Left lobe of liver (tissue), 2 donors: ENCODE data around the gene CTNNA2. TPM values are rescaled to one million over a fixed set of nuclear protein-coding genes. Genes with fewer than 3 reads are reported as not detected.

ENCODE experiments used
- ATAC-seq: fragments of 200-7000 bp; cut with Tn5 transposase; one replicate; pipeline ENCODE4 v1.9.1; 2020; ENCODE audit warnings: mild to moderate bottlenecking, moderate library complexity
- DNase-seq: peaks from one replicate; pipeline ENCODE4 v3.0.0-alpha.2; 2020; ENCODE audit warnings: low spot score
- total RNA-seq: library from RNA; stranded (reverse); gene quantifications from one replicate; pipeline ENCODE4 v1.2.1, GENCODE V29; 2021
- donor health status: DM: no; HTN: no; CAD: no; lungs with moderate emphysema.
- donor health status: DM: no; HTN: yes; CAD: no.

The CTNNA2 gene
- total RNA-seq, 1 donor from 2014 or later, result not detected

DNA sequence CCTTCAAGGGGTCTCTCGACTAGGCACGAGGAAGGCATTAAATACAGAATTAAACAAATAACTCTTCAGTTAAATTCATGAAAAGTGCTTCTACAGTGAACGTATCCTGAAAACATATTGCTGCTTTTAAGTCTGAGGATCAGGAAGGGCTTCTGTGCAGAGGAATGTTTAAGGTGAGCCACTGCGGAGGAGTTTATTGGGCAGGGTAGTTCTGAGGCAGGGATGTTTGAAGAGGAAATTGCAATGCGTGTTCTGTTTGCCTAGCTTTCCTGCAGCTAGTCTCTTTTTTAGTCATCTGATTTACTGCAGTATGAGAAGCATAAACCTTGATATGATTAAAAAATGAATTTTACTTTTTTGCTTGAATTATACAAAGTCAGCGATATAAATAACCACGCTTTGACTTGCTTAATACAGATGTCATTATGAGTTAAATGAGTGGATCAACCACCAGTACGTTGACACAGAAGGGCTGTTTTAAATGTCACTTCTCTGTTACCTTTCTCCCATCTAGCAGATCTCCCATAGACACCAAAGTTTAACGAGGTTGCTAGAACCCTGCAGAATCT is 98.7 kb downstream of the CTNNA2 start:
- DNase-seq (no peak), ATAC-seq (no peak)

DNA sequence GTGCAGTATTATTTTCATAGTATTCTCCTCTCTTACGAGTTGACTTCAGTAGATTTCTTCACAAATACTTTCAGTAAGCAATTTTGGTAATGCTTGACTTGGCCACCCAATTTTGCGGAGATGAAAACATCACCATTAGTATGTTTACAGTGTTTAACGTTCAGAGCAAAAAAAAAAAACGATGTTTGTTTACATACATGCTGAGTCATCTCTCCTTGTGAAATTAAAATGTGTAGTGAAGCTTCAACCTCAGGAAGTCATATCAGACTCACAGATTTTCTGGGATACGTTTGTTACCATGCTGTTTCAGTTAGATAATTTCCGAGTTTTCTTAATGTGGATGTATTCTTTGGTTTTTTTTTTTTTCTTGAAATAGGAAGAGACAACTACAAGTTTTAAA is 100.1 kb downstream of the CTNNA2 start:
- ATAC-seq, result no peak
- DNase-seq, result no peak

DNA sequence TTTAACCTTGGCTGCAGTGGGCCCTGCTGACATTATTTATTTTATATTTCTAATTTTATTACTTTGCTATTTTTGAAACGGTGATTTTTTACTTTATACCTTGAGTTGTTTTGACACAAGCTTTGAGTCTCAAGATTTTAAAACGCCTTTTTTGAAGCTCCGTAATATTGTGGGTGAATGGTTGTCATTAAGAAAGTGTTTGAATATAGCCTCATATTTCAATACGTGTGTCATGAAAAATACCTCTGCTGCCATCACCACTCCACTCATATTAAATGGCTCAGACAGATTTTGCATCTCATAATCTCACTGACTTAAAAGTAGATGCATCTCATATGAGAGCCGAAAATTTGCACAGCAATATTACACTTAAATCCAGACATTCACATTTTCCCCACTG is 106.6 kb downstream of the CTNNA2 start:
- DNase-seq (no peak), ATAC-seq (no peak)

DNA sequence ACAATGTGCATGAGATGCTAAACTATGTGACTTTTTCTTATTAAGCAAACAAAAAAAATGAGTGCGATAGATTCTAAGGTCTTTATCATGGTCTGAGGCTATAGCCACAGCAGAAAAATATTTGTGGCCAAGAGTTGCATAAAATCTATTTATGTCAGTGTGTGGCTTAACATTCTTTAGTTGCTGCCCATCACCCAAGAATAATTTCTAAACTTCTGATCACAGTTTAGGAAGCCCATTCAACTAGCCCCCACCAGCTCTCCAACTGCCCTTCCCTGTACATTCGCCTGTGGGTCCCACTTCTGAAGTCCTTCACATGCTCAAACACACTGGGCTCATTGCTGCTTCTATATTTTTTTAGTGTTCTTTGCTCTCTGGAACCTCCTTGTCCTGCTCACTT is 107.1 kb downstream of the CTNNA2 start:
- DNase-seq (no peak), ATAC-seq (no peak)

DNA sequence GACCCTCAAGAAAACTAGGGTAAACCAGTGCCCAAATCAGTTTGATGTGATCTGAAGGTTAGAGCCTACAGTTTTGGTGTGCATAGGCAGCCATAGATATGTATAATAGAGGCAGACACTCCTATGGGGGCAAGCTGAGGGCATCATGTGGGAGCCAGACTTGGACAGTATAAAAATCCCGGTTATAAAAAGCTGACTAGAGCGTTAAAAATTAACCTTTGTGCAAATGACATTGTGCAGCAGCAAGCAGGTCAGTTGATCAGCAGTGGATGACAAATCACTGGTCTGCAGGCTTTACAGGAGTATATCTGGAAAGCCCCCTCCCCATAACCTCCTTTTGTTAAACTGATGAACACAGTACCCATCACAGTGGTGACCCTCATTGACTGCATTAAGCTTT is 107.8 kb downstream of the CTNNA2 start:
- DNase-seq, result no peak
- no peak for ATAC-seq

DNA sequence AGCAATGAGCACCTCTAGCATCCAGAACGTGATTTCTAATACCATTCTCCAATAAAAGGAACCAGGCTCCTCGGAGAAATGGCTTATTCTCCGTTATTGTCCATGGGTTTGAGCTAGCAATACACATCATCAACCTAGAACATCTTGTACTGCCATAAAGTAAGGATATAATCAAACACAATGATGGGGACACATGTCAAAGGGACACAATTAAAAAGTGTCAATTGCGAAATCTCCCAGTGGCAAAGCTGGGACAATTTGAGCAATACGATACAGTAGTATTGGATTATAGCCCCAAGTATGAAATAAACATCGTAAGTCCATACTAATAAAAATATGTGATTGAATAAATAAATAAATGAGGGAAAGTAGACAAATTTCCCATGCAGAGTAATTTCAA is 108.4 kb downstream of the CTNNA2 start:
- DNase-seq, result no peak
- no peak for ATAC-seq

DNA sequence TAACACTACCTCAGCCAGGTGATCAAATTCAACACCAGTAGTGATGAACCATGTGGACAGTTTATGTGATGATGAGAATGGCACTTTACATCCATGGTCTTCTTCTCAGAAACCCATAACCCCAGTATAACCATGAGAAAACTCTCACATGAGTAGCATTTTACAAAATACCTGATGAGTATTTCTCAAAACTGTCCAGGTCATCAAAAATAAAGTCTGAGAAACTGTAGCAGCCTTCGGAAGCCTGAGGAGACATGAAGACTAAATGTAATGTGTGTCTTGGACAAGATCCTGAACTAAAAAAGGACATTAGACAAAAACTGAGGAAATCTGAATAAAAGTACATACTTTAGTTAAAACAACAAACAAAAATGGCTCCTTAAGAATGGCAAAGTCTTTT is 108.9 kb downstream of the CTNNA2 start:
- ATAC-seq, result no peak

DNA sequence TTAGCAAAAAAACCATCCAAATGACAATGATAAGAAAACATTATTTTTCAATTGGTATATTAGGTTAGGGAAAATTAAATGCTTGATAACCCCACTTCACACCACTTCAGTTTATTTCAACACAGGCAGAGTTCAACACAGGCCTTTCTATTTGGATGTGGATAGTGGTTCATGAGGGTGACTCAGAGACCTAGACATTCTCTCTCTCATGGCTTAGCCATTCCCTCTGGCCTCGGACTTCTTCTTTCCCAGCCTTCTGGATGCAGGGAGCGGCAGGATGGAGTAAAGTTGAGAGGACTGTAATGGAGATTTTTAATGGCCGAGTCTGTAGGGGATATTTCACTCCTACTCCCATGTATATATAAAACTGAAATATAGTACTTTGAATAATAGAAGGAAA is 109.7 kb downstream of the CTNNA2 start:
- DNase-seq, result no peak
- ATAC-seq, result no peak

More for the DNA sequence above, 108.9 kb downstream of the CTNNA2 start:
- DNase-seq, result no peak

DNA sequence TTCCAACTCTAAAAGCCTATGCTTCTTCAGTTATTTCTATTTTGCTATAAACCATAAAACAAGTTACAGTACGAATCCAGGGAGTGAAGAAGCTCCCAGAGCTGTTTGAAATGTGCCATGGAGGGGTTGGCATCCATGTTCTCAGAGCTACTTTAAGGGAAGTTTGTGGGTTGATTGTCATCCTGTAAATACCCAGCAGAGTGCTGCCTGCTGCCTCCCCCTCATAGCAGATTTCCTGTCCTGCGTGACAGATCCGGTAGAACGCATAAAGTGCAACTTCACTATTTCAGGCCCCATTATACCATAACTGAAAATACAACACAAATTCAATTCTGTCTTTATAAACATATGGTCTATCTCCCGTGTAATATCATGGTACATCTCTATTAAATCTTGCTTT is 114.4 kb downstream of the CTNNA2 start:
- no peak for DNase-seq
- ATAC-seq, result no peak

DNA sequence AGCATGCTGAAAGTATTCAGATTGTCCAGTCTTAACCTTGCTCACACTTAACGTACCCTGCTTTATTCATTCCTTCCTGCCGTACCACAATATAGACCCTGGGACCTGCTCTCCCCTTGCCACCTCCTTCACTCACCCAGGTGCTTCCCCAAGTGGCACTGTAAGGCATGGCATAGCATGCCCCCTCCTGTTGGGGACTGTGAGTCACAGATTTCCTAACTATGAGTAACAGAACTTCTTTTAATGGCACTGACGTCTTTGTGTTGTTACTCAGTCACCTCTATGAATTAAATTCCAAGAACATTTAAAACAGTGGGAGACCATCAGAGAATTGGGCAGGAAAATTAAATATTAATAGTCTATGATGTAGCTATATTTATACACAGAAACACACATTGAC is 117.2 kb downstream of the CTNNA2 start:
- DNase-seq (no peak), ATAC-seq (no peak)

DNA sequence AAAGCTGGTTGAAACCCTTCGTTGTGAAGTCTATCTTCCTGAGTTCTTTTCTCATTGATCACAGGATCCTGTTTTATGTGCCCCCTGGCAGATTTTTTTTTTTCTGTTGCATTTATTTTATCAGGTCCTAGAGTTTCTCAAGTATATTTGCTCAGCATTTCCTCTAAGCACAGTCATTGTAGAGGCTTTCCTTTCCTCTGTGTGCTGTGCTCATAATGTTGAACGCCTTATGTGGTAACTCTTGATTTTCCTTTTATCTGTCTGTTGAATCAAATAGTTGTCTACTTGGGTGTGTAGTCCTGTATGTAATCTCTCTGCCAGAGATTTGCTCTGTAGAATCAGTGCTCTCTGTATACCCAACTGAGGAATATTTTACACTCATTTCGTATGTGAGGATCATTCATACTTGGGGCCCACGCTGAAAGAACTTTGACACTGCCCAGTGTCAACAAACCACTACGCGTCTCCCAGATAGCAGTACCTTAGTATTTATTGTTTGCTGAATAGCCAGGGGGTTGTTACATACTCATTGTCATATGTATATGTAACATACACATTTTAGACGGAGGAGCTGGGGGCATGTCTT is 118.2 kb downstream of the CTNNA2 start:
- ATAC-seq (no peak), DNase-seq (no peak)

DNA sequence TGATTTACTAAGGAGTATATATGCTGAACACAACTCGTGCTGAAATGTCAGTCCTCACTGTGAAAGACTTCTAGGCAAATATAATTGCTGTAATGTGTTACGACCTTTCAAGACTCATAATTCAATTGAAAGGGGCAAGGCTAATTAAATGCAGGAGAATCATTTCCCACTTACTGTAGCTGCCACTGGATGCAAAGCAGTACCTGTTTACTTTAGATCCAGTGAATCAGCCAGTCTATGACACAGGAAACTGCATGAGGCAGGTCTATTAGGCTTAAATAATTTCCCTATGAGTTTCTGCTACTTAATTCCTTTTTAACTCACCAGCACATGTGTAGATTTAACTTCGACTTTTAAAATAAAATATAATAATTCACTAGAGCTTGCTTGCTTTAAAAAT is 125.6 kb downstream of the CTNNA2 start:
- DNase-seq (no peak), ATAC-seq (no peak)

DNA sequence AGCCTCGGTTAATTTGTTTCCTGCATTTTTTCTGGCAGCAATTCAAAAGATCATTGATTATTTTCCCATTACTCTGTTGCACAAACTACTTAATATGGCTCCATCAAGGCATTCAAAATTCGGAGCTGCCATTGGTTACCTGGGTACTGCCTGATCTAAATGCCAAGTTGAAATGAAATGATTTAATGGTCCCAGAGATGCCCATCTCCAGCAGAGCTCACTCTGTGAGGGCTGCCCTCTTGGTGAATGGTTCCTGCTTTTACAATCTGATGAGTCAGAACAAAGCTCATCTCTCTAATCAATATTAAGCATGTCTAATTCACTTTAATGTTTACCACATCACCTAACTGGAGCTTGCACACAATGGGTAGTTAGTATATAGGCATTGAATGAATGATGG is 126.1 kb downstream of the CTNNA2 start:
- DNase-seq, result no peak
- ATAC-seq, result no peak

DNA sequence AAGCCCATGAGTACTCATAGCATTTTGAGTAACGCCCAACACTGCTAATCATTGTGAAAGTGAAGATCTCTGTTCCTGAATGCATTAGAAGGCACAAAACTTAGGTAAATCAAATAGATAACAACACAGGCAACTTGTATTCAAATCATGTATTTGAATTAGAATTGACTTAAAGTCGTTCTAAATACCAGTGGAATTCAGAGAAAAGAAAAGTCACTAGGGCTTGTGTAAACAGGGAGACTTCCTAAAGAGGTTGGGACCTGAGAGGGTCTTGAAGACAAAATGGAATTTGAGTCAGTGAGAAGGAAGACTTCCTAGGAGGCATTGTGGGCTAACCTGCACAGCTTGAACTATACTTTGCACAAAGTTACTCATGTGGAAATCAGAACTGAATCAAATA is 127.2 kb downstream of the CTNNA2 start:
- no peak for ATAC-seq
- no peak for DNase-seq

DNA sequence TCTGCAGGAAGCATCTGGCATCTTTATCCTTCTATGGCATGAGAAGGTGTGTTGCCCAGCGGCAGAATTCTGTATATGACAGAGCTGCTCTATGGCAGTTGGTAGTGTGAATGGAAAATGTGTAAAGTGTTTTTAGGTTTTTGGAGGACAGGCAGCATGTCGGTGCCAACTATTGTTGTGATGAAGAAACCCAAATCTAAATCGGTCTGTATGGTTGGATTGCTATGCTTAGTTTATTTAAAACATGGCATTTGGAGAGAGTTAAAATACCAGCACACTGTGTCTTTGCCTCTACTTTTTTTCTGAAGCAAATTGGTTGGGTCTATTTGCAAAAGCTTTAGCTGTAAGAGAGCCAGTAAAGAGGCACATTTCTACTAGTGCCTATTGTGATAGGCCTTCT is 136.7 kb downstream of the CTNNA2 start:
- DNase-seq (no peak), ATAC-seq (no peak)

DNA sequence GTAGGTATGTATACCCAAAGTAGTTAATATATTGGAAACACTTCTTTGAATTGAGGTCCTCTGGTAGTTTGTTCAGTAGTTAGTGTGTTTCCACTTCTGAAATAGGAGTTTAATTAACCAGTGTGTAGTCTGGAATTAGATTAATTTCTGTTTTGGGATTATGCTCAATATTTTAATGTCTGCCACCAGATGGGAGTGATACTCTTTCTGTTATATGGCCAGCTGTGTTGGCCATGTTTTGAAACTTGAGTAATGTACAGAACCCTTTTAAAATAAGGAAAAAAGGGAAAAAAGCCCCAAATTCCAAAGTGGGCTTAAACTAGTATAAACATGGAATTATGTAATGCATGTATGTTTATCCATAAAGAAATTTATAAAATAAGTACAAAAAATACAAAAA is 147.7 kb downstream of the CTNNA2 start:
- no peak for DNase-seq
- no peak for ATAC-seq

DNA sequence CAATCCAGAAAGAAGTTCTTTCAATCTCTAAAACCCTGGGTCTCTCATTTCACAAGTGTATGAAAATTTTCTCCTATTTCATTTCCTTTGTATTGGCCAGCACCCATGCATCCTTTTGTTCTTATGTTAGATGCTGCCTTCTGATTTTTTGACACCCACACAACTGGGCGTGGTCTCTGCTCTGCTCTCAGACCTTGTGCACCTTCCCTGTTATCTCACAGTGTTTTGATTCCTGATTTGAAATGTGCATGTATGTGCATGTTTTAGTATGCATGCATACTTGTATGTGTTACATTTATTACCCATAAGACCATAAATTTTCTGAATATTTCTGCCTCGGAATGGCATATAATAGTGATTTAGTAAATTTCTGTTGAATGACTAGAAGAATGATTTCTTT is 152.2 kb downstream of the CTNNA2 start:
- no peak for ATAC-seq

DNA sequence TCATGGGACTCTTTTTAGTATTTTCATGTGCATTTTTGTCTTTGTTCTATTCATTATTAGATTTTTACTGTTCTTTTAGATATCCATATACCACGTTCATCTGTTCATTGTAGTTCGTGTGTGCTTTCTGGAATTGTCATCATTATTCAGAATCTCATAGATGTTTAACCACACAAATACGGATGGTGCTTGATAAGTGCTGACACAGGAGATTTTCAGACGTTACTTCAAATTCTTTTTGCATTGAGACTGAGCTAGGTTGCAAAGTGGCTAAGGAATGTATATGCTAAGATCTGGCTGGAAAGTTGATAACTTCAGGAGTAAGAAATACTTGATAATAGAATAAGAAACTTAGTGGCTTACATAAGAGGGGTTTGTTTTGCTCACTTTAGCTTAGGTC is 153.6 kb downstream of the CTNNA2 start:
- ATAC-seq, result no peak
- DNase-seq, result no peak

More for the DNA sequence above, 152.2 kb downstream of the CTNNA2 start:
- DNase-seq, result no peak

DNA sequence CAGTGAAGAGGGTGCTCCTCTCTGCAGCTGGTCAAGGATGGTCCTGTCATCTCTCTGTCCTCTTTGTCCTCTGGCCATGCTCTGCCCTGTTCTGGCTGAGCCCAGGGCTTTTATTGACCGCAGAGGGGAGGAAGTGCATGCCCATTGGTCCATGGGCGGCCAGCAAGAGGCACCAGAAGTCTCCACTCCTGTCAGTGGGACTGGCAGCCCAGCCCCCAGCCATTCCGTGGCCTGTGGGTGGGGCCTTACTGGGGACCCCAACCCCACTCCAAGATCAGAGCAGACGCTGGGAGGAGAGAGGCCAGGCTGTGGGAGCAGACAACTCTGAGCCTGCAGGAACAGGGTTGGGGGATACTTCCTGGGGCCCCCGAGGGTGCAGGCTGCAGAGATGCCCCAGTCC is 156.9 kb downstream of the CTNNA2 start:
- DNase-seq (no peak), ATAC-seq (no peak)

DNA sequence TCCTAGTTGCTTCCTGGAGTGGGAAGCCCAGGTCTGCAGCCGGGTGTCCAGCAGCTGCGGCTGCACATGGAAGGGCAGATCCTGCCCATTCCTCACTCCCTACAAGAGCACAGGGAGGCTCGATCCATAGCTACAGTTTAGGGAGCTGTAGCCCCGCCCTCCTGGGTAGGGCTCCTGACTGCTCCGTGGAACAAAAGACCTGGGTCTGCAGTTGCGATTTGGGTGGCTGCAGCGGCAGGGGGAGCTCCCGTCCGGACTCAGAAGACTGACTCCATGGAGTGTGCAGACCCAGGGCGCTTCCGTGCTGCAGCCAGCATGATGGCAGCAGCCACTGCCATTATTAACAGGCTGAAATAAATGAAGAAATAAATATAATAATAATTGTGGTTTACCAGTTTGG is 157.3 kb downstream of the CTNNA2 start:
- no peak for DNase-seq
- ATAC-seq, result no peak

DNA sequence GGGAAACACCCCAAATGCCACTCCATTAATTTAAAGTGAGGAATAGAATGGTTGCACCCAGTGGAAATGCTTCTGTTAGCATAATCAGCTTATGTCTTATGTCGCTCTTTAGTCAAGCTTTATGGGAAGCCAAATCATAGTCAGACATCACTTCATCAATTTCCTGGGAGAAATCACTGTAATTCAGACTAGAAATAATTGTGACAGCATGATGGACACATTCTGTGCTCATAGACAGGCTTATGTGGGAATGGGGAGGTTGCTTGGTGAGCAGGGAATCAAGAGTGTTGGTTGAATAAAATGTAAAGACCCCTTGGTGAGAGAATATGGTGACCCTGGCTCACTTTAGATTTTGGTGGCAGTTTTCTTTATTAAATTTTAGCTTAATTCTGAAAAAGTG is 174.0 kb downstream of the CTNNA2 start:
- no peak for ATAC-seq

DNA sequence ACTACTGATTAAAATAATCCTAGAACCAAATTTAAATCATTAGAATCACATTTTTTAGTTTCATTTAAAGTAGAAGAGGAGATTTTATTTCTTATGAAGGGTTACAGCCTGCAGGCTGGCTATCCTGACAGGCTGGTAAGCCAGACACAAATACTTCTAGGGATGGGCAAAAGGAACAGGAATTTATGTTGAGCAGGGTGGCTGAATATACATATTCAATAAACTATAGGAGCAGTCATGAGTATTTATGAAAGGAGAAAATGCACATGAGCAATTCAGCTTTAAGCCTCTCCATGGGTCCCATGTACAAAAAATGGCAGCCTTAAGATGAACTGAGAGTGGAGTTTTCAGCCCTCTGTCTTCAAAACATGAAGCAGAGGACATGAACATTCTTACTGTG is 182.4 kb downstream of the CTNNA2 start:
- ATAC-seq, result no peak
- no peak for DNase-seq

More for the DNA sequence above, 174.0 kb downstream of the CTNNA2 start:
- no peak for DNase-seq

DNA sequence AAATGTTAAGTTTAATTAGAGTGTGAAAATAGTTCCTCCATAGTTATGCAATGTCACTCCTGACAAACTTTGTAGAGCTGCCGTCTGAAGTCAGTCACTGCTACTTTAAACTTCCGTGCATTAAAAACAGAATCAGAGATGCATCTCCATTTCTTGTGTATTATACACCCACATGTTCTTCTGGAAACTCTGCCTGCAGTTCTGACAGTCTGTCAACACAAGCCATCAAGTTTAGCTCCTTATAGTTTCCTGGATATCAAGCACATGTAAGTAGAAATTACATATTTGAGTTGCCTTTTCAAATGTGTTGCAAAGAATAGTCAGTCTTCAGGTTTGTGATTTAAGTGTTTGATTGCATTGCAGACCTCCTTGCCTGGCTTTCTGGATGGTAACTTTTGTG is 184.3 kb downstream of the CTNNA2 start:
- DNase-seq, result no peak
- ATAC-seq, result no peak
